GM19035 (cell line): Measurements from ENCODE around the gene GPRASP2.
A peak's percentile ranks its signal among the peaks of the same experiment; 100 is the strongest.
"Not testable (repeated sequence)": the region's sequence is repeated elsewhere in the genome, so short reads cannot be mapped to it uniquely, and the experiment has no call there.

ENCODE experiments used
- ATAC-seq: cut with Tn5 transposase; IDR thresholded peaks from one replicate; pipeline ENCODE4 v1.9.1; 2021; ENCODE audit not compliant: unreplicated experiment

GPRASP2 gene

DNA sequence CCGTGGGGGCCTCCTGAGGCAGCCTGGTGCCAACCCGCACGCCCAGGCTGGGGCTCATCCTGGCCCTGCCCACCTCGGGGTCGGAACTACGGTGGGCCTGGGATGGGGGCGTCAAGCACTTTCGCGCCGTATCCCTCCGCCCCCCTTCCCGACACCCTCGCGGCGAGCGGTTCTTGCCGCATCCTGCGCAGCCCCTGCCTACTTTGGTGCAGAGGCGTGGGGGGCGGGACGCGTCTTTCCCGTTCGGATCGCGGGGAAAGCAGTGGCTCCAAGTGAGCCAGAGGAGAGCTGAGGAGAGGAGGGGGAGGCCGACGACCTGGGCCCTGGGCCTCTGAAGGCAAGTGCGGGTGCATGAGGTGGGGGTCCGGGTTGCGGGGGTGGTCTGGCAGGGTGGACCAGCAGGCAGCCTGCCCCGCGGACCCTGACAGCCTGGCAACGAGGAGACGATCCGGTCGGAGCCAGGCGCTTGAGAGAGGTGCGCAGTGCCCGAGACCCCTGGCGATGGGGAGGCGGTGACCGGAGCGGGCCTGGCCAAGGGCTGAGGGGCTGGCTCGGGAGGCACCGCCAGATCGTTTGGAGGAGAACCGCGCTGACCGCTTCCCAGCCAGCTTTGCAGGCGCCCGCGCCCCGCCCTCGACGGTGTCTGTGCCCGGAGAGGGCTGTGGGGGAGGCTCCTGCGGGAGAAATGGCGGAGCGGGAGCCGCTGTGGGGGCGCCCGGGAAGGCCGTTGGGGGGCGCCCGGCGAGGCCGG, at the start of gene GPRASP2:
GPRASP2 (plus strand) TSS at position 233 of the 751 bp plus-strand sequence. CDS start 2,422 bp downstream, outside the sequence.
- no peak for ATAC-seq

DNA sequence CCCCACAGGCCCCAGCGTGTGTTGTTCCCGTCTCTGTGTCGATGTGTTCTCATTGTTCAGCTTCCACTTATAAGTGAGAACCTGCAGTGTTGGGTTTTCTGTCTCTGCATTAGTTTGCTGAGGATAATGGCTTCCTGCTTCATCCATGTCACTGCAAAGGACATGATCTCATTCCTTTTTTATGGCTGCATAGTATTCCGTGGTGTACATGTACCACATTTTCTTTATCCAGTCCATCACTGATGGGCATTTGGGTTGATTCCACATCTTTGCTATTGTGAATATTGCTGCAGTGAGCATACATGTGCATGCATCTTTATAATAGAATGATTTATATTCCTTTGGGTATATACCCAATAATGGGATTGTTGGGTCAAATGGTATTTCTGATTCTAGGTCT, 48.4 kb upstream of the GPRASP2 start:
- not testable (repeated sequence) for ATAC-seq

- ATAC-seq: not testable (repeated sequence)
Observed at GRCh38 chrX:102667034-102667433, 45.2 kb upstream of the GPRASP2 start.

GRCh38 chrX:102669526-102669925, 42.7 kb upstream of the GPRASP2 start:
- ATAC-seq: no peak

- no peak for ATAC-seq
Observed at GRCh38 chrX:102672856-102673255, 39.4 kb upstream of the GPRASP2 start.

- not testable (repeated sequence) for ATAC-seq
Observed at GRCh38 chrX:102677479-102677878, 34.8 kb upstream of the GPRASP2 start.

DNA sequence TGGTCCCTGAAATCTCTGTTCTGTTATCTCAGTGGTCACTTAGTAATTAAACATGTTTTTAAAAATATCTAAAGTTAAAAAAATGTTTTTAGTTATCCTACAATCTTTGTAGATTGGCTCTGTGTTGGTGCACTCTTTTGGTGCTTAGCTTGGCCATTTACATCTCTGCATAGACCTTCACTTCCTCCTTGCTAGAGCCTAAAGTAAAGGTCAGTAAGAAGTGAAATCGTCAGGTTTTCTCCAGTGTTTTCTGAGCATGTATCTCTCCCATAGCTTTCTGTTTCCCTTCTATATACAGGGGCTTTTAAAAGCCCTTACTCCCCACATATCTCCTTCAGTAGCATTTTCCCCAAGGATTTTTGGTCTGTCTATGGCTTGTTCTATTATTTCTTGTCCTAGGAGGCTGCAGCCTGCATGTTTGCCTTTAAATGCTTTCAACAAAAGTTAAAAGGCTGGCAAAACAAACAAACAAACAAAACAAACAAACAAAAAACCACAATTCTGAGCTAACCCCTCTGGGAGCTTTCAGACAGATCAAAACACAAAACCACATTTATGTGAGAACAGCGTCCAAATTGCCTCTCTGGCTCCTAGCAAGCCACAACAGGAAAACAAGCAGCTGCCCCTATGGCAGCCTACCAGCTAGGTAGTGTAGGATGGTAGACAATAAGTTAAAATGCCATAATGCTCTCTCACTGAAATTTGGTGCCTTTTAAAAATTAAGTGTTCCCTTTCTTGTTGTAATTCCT, 27.3 kb upstream of the GPRASP2 start:
- ATAC-seq: peak; percentile 65

GRCh38 chrX:102694749-102695148, 17.5 kb upstream of the GPRASP2 start:
- no peak for ATAC-seq

GRCh38 chrX:102696306-102696705, 15.9 kb upstream of the GPRASP2 start:
- ATAC-seq: no peak

- ATAC-seq: no peak
Observed at GRCh38 chrX:102697494-102697893, 14.8 kb upstream of the GPRASP2 start.

- ATAC-seq: no peak
Observed at GRCh38 chrX:102708900-102709299, 3.3 kb upstream of the GPRASP2 start.

- no peak for ATAC-seq
Observed at GRCh38 chrX:102711872-102712215, 404 bp upstream of the GPRASP2 start.

- ATAC-seq: no peak
Observed at GRCh38 chrX:102712981-102713625, 855 bp downstream of the GPRASP2 start.

- ATAC-seq: no peak
Observed at GRCh38 chrX:102714994-102715393, 2.7 kb downstream of the GPRASP2 start.

DNA sequence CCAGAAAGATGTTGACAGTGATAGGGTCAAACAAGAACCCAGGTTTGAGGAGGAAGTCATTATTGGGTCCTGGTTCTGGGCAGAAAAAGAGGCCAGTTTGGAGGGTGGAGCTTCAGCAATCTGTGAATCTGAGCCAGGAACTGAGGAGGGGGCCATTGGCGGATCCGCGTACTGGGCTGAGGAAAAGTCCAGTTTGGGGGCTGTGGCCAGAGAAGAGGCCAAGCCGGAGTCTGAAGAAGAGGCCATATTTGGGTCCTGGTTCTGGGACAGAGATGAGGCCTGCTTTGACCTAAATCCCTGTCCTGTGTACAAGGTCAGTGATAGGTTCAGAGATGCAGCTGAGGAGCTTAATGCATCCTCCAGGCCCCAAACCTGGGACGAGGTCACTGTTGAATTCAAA, 3.7 kb downstream of the GPRASP2 start:
- ATAC-seq: no peak

DNA sequence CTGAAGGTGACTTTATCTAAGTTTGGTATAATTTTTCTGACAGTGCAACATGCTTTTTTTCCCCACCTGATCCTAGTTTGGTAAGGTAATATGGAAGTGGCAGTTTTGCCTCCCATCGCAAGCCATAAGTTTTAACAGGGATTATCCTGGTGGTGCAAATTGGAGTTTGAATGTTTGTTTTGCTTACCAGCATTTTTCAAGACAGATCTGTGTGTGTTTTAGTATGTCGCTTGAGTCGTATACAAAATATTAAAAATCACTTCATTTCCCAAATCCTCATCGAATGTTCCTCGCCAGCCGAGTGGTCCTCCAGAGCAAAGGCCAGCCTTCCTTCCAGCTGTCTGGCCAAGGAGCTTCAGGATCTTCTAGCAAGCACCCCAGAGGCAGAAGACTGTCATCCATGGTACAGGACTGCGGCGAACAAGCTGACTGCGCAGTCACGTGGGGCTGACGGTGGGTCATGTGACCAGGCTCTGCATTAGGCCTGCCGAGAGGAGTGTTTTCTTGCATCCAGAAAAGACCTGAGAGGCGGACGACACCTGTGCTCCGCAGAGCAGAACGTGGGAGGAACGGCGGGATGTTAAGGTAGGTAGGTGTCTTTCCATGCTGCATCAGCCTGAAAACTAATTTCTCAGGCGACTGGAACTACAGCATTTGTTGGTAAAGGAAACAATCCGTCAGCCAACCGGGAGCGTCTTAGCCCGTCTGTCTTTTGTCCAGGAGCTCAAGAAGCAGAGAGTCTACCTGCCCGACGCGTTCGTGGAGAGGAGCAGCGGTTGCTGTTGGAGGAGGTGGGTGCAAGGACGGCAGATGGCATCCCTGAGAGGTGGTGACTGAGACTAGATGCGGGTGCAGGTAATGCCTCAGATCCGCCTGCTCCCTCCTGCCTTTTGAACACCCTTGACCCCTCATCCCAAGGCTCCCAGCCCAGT, 8.3 kb downstream of the GPRASP2 start, which contains the start of gene GPRASP3:
GPRASP3 (plus strand) TSS at position 507 of the 932 bp plus-strand sequence. CDS start 28,253 bp downstream, outside the sequence.
- ATAC-seq: peak; percentile 99

GRCh38 chrX:102721169-102721506, 8.9 kb downstream of the GPRASP2 start:
- ATAC-seq: not testable (repeated sequence)

DNA sequence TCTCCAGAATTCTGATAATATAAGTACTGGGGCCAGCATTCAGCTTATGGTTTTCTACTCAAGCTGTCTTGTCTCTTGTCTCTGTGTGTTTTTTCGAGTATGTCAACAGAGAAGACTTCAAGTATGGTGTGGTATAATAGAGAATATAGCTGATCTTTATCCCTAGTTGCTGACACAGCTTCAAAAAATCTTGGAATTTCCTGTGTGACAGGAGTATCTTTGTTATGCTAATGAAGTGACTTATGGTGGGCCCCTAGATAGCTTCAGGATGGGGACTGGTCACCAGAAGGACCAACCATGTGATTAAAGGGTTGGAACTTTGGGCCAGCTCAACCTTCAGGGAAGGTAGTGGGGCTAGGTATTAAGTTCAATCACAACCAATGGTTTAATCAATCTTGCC, 11.2 kb downstream of the GPRASP2 start:
- no peak for ATAC-seq

GRCh38 chrX:102727761-102728160, 15.5 kb downstream of the GPRASP2 start:
- ATAC-seq: no peak

GRCh38 chrX:102728646-102729045, 16.4 kb downstream of the GPRASP2 start:
- ATAC-seq: no peak

GRCh38 chrX:102739657-102740056, 27.4 kb downstream of the GPRASP2 start:
- no peak for ATAC-seq
